Measurements from ENCODE around the gene DOCK9.
"Not testable (repeated sequence)": the region's sequence is repeated elsewhere in the genome, so short reads cannot be mapped to it uniquely, and the experiment has no call there.

DOCK9 gene

GRCh38 chr13:98774776-98775175 is 203.1 kb downstream of the DOCK9 start:
- no peak for DNase-seq (ENCODE audit: low spot score)

GRCh38 chr13:98773921-98774320 is 203.9 kb downstream of the DOCK9 start:
- DNase-seq (ENCODE audit: low spot score): no peak

- no peak for DNase-seq (ENCODE audit: low spot score)
Measured at GRCh38 chr13:98772794-98773452, 204.9 kb downstream of the DOCK9 start.

DNA sequence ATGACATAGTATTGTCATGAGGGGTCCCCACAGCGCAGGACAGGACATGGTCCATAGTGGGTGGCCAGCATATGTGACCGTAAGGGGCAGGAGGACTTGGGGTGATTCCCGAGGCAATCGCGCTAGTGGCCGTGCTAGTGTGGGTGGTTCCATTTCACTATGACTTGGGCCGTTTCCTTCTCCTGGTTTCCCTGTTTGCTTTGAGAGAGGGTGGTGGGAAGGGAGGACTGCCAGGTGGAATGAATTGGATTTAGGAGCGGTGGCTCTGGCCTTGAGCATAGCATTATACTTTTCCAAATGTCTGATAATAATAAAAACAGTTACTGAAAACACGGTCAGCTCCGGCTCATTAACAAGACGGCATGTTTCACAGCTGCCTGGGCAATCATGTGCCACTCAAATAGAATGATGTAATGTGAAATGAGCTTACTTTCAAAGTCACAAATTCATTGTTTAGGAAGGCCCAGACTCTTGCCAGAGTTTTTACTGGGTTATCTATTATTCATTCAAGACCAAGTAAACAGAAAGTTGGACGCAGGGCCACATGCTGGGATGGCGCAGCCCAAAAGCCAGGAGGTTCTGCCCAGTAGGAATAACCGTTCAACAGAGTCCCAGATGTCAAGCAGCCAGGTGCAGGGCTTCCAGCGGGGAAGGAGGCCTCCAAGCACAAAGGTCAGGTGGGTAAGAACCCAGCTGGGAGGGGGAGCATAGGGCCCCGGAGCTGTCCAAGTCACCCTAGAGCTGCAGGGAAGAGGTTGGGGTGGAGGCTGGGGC is 205.8 kb downstream of the DOCK9 start:
- DNase-seq (ENCODE audit: low spot score): no peak

- no peak for DNase-seq (ENCODE audit: low spot score)
Measured at GRCh38 chr13:98769736-98770135, 208.1 kb downstream of the DOCK9 start.

DNA sequence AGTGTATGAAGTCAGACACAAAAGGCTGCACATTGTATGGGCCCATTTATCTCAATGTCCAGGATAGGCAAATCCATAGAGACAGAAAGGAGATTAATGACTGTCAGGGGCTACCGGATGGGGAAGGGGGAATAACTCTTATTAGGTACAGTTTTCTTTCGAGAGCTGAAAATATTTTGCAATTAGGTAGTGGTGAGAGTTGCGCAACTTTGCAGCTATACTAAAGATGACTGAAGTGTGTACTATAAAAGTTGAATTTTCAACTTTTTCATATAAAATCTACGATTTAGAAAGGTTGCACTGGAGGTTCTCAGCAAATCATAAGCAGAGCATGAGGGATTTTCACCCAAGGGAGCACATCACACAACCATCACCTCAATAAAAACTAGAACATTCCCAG is 209.3 kb downstream of the DOCK9 start:
- DNase-seq (ENCODE audit: low spot score): no peak

- DNase-seq (ENCODE audit: low spot score): no peak
Measured at GRCh38 chr13:98766697-98767096, 211.2 kb downstream of the DOCK9 start.

GRCh38 chr13:98765996-98766519 is 211.8 kb downstream of the DOCK9 start:
- no peak for DNase-seq (ENCODE audit: low spot score)

DNA sequence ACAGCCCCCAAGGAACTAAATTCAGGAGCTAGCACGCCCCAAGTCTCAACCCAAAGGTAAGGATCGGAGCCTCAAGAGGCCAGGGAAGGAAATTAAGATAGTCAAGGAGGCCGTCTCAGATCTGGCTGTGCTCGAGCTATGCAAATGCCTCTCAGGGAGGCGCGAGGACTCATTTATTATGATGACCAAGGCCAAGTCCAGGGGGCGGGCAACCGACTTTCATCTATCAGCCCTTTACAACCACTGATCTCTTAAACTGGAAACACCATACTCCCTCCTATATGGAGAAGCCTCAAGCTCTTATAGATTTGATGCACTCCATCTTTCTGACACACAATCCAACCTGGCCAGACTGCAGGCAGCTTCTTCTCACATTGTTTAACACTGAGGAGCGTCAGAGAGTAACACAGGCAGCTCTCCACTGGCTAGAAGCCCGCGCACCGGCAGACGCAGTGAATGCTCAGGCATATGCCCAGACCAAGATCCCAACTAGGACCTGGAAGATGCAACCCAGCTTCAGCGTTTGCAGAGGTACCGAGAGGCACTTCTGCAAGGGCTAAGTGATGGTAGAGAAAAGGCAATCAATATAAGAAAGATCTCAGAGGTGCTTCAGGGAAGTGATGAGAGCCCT is 215.8 kb downstream of the DOCK9 start:
- no peak for DNase-seq (ENCODE audit: low spot score)

DNA sequence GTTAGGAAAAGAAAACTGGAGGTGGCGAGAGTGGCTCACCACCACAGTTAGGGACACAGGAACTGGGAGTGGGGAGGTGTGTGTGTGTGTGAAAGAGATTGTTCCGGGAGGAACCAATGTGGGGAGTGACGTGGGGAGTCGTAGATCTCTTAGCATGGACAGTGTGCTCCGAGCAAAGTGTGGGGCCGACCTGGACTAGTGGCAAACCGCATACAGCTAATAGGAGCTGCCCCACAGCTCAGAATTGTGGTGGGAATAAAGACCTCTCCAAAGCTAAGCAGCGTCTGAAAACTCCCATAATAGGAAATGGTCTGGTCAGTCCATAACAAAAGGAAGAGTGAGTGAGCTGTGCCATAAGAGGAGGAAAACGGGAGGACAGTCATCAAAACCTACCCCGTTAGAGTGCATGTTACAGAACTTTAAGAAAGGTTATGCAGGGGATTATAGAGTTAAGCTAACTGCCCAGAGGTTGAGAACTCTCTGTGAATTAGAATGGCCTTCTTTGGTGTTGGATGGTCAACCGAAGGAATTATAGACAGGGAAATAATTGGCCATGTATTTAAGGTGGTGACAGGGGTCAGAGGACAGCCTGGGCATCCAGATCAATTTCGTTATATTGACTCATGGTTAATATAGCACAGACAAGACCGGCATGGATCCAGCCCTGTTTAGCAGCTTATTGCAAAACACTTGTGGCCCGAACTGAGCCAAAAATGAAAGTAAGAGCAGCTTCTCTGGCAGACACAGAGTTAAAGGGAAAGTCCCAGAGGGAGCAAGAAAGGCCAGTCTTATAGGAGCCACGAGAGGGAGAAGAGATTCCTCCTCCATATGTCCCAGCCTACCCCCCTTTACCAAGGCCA is 216.5 kb downstream of the DOCK9 start:
- no peak for DNase-seq (ENCODE audit: low spot score)

- no peak for DNase-seq (ENCODE audit: low spot score)
Measured at GRCh38 chr13:98755729-98756128, 222.1 kb downstream of the DOCK9 start.

- DNase-seq (ENCODE audit: low spot score): no peak
Measured at GRCh38 chr13:98755116-98755515, 222.7 kb downstream of the DOCK9 start.

DNA sequence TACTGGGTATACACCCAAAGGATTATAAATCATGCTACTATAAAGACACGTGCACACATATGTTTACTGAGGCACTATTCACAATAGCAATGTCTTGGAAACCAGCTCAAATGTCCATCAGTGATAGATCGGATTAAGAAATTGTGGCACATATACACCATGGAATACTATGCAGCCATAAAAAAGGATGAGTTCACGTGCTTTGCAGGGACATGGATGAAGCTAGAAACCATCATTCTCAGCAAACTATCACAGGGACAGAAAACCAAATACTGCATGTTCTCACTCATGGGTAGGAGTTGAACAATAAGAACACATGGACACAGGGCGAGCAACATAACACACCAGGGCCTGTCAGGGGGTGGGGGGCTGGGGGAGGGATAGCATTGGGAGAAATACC is 223.4 kb downstream of the DOCK9 start:
- DNase-seq (ENCODE audit: low spot score): not testable (repeated sequence)

GRCh38 chr13:98752467-98753290 is 225.2 kb downstream of the DOCK9 start, which contains the start of gene SLC15A1:
SLC15A1 (minus strand) TSS chr13:98752672; CDS start chr13:98752598, 74 bp downstream.
- no peak for DNase-seq (ENCODE audit: low spot score)

DNA sequence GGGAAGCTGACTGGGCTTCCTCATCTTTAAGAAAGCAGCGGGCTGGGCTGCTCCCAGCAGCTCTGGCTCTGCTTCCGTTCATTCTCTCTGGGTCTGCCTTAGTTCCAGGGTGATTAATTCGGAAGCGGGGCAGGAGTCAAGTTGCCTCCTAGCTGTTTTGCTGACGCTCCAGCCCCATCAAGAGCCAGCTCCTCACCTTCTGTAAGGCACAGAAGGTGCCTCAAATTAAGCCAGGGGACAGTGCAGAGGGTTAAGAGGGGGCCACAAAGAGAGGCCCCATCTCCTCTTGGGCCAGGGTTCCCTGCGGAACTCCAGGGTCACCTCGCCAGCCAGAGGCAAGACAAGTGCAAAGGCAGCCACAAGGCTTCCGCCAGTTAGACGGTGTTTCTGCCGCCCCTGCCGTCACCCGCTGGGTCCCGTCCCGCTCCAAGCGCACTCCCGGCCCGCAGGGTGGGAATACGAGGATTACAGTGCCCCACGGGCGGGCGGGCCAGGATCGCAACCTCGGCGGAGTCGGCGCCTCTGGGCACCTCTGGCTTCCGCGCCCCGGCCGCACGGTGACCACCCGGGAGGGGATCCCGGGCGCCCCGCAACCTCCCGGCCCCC is 225.9 kb downstream of the DOCK9 start:
- peak; percentile 30 for DNase-seq (ENCODE audit: low spot score)

GRCh38 chr13:98751367-98751782 is 226.5 kb downstream of the DOCK9 start:
- DNase-seq (ENCODE audit: low spot score): peak; percentile 54

DNA sequence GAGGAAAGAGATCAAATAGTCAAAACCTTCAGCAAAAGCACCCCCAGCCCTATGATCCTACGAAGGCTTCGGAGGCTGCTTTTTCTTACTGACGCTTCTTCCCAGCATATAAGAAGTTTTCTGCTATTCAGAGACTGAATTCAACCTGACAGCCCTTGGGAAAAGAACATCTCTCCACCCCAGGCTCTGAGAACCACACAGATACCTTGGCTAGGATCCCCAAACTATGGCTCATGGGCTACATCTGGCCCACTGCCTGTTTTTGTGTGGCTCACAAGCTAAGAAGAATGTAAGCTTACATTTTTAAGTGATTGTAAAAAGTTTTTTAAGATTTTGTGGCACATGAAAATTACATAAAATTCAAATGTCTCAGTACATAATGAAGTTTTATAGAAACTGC is 228.4 kb downstream of the DOCK9 start:
- DNase-seq (ENCODE audit: low spot score): no peak

GRCh38 chr13:98746968-98747367 is 230.9 kb downstream of the DOCK9 start:
- DNase-seq (ENCODE audit: low spot score): no peak
